Left lung (tissue), 10 donors: ENCODE measurements around the gene SLC25A48. TPM values are rescaled to one million over a fixed set of nuclear protein-coding genes. Genes with fewer than 3 reads are reported as not detected.

ENCODE experiments used
- ATAC-seq: fragments of 200-7000 bp; cut with Tn5 transposase; one replicate; pipeline ENCODE4 v1.9.1; 2020; ENCODE audit warnings: moderate library complexity
- DNase-seq, 4 donors: peaks; one replicate each; pipeline ENCODE4 v3.0.0-alpha.2; 2013 to 2020
- H3K27ac ChIP-seq, 2 donors: fragments of 200-600 bp; sonication (generic) in 1 of 2; one replicate each; pipeline versions ENCODE4 v1.5.0 to v1.8.0; 2020 to 2021
- H3K27me3 ChIP-seq, 2 donors: fragments of 200-600 bp; sonication (generic) in 1 of 2; one replicate each; pipeline versions ENCODE4 v1.5.0 to v1.8.0; 2020 to 2021
- H3K36me3 ChIP-seq, 2 donors: fragments of 200-600 bp; sonication (generic) in 1 of 2; one replicate each; pipeline versions ENCODE4 v1.5.0 to v1.8.0; 2020 to 2021
- H3K4me1 ChIP-seq, 2 donors: fragments of 200-600 bp; one replicate each; pipeline ENCODE4 v1.8.0; 2021
- H3K4me3 ChIP-seq, 2 donors: fragments of 200-600 bp; sonication (generic) in 1 of 2; one replicate each; pipeline versions ENCODE4 v1.5.0 to v1.8.0; 2020 to 2021; ENCODE audit warnings: mild to moderate bottlenecking in 1 of 2
- H3K9me3 ChIP-seq, 2 donors: fragments of 200-600 bp; sonication (generic) in 1 of 2; one replicate each; pipeline versions ENCODE4 v1.5.0 to v1.8.0; 2020 to 2021
- intact Hi-C, 2 donors: fragments of 100-400 bp; cut with DNase I; formaldehyde crosslinking; loops; one replicate each; pipeline versions ENCODE4 v1.11.2 to v1.14.2; 2022
- polyA plus RNA-seq, 6 donors: library from polyadenylated mRNA; unstranded; fragments of 120-200 nt; gene quantifications; one replicate each; pipeline ENCODE4 v1.2.1, GENCODE V29; 2013; ENCODE audit not compliant: insufficient read length in 6 of 6
- total RNA-seq, 2 donors: library from RNA; stranded (reverse); fragmentation: NEBNext Ultra II Directional; extraction: Animal tissue kit (Norgen Biotek cat#: 25700); gene quantifications; one replicate each; pipeline ENCODE4 v1.2.1, GENCODE V29; 2021
- TF ChIP-seq, protein P1 (sequence below), 2 donors: fragments of 200-600 bp; sonication (generic) in 1 of 2; IDR thresholded peaks; one replicate each; pipeline versions ENCODE4 v1.5.0 to v1.8.0; 2021; ENCODE audit warnings: antibody characterized with exemption in 2 of 2
- donor health status: DM: no; HTN: yes; CAD: no.
- donor health status: DM: no; HTN: no; CAD: no.

The SLC25A48 gene
- total and polyA plus RNA-seq, 8 donors = 0.64 to 1.7 (median 1.0) TPM; not detected in 1

DNA sequence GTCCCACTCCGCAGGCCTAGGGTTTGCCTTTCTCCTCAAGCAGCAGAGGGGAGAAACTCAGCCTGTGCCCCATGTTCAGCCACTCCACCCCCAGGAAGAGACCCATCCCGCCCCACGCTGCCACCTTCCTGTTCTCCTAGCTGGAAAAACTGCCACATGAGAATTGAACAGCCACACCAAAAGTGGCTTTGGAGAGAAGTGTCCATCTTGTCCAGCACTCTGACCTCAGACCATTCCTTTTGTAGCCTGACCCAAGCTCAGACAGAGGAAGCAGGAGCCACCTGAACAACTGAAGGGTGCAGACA is 8.3 kb upstream of the SLC25A48 start:
- intact Hi-C loops = loop anchor here in 1 of 2 donors (5.0 kb wide), 1 partner anchor 259 kb away; no protein-coding TSS in a partner anchor
- Histone ChIP-seq H3K27ac (no peak overlapping the region), H3K27me3 (peaks cover 0 to 15% of the 10 kb centered on the region in 2 donors), H3K36me3 (no peaks in the 10 kb centered on the region), H3K4me3 (no peak overlapping the region), H3K9me3 (no peaks in the 10 kb centered on the region), H3K4me1 (no peaks in the 10 kb centered on the region)
- ATAC-seq (no peak), DNase-seq (no peak)
- TF ChIP-seq, protein P1, sequence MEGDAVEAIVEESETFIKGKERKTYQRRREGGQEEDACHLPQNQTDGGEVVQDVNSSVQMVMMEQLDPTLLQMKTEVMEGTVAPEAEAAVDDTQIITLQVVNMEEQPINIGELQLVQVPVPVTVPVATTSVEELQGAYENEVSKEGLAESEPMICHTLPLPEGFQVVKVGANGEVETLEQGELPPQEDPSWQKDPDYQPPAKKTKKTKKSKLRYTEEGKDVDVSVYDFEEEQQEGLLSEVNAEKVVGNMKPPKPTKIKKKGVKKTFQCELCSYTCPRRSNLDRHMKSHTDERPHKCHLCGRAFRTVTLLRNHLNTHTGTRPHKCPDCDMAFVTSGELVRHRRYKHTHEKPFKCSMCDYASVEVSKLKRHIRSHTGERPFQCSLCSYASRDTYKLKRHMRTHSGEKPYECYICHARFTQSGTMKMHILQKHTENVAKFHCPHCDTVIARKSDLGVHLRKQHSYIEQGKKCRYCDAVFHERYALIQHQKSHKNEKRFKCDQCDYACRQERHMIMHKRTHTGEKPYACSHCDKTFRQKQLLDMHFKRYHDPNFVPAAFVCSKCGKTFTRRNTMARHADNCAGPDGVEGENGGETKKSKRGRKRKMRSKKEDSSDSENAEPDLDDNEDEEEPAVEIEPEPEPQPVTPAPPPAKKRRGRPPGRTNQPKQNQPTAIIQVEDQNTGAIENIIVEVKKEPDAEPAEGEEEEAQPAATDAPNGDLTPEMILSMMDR (IDR thresholded peaks at IDR 0.05) = no peak

DNA sequence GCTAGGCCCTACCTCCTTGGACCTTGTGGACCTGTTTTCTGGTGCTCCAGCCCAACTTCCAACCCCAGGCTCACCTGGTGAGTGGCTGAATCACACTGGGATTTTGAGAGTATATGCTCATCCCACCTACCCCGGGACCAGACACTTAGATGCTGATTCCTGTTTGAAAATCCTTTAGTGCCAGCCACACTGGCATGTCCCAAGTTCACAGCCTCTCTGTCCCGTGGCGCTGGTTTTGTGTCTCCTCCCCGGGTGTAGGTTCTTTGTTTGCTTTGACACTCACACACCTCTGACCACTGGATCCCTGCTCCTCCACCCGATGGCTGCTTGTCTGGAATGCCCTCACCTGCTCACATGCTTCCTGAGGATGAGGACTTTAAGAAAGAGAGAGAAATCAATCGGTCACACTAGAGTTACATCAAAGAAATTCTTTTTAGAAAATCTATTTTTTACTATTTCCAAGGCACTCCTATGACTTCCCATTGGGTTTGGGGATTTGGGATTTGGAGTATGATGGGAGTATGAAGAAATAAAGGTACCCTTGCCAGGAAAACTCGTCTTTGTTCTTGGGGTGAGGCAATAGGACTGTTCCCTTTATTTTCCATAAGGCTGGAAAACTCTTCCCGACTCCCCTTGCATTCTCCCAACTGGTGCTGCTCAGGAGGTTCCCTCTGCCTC is 7.3 kb upstream of the SLC25A48 start:
- Histone ChIP-seq H3K4me1 (no peaks in the 10 kb centered on the region), H3K27me3 (peaks cover 0 to 24% of the 10 kb centered on the region in 2 donors), H3K9me3 (no peaks in the 10 kb centered on the region), H3K4me3 (no peak overlapping the region), H3K27ac (no peak overlapping the region), H3K36me3 (no peaks in the 10 kb centered on the region)
- DNase-seq (no peak), ATAC-seq (no peak)
- TF ChIP-seq, protein P1 (IDR thresholded peaks at IDR 0.05) = no peak
- intact Hi-C loops = loop anchor here in 1 of 2 donors (5.0 kb wide), 1 partner anchor 260 kb away; no protein-coding TSS in a partner anchor

DNA sequence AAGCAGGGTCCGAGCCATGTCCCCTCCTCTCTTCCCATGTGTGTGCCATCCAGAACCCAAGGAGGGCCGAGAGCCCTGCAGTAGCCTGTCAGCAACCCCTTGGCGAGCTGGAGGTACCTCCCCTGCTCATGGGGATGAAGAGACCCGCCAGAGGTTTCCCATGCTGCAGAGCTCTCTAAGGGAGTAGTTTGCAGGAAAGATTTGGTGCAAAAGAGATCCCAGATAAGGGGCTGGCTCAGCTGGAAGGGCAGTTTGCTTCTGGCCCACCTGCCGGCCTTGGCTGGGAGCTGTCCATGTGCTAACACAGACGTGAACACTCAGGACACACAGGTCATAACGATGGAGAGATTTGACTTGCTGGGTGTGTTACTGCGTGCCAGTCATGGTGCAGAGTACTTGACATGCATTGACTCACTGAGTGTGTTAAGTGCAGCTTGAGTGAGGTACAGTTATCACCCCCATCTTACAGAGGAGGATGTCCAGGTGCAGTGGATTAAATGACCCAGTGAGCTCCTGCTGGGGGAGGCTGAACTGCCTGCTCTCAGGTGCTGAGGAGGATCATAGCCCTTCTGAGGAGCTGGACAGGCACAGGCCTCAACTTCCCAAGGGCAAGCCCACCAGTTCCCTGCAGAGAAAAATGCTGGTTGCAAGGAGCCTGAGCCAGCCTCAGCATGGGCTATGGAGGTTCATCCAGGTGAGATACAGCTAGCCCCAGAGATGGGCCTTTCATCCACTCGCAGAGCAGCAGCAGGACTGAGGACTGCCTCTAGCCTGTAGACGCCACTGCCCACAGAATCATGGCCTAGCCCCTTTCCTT is 6.3 kb upstream of the SLC25A48 start:
- Histone ChIP-seq H3K27me3 (peaks cover 0 to 35% of the 10 kb centered on the region in 2 donors), H3K4me3 (no peak overlapping the region), H3K9me3 (no peaks in the 10 kb centered on the region), H3K36me3 (no peaks in the 10 kb centered on the region), H3K4me1 (no peaks in the 10 kb centered on the region), H3K27ac (no peak overlapping the region)
- intact Hi-C loops = loop anchor here in 1 of 2 donors (5.0 kb wide), 1 partner anchor 261 kb away; no protein-coding TSS in a partner anchor
- DNase-seq (no peak), ATAC-seq (peak; percentile 14)
- TF ChIP-seq, protein P1 (IDR thresholded peaks at IDR 0.05) = no peak

DNA sequence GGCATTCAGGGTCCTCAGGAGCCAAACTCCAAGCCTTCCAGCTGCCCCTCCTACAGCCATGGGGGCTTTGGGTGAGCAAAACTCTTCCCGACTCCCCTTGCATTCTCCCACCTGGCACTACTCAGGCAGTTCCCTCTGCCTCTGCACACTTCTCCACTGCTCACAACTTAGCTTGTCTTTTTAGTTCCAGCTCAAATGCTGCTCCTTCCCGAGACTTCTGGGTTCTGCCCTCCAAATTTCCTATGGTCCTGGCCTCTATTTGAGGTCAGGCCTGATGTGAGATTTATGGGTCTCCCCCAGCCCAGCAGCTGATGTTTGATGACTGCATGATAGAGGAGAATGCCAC is 5.7 kb upstream of the SLC25A48 start:
- no peak for DNase-seq
- no peak overlapping the region for H3K27ac ChIP-seq
- intact Hi-C loops = loop anchor here in 1 of 2 donors (5.0 kb wide), 1 partner anchor 261 kb away; no protein-coding TSS in a partner anchor
- TF ChIP-seq, protein P1 (IDR thresholded peaks at IDR 0.05) = no peak
- H3K9me3 ChIP-seq = no peaks in the 10 kb centered on the region
- H3K4me3 ChIP-seq = no peak overlapping the region
- H3K4me1 ChIP-seq = no peaks in the 10 kb centered on the region
- no peaks in the 10 kb centered on the region for H3K36me3 ChIP-seq
- H3K27me3 ChIP-seq = peaks cover 0 to 41% of the 10 kb centered on the region in 2 donors
- no peak for ATAC-seq

DNA sequence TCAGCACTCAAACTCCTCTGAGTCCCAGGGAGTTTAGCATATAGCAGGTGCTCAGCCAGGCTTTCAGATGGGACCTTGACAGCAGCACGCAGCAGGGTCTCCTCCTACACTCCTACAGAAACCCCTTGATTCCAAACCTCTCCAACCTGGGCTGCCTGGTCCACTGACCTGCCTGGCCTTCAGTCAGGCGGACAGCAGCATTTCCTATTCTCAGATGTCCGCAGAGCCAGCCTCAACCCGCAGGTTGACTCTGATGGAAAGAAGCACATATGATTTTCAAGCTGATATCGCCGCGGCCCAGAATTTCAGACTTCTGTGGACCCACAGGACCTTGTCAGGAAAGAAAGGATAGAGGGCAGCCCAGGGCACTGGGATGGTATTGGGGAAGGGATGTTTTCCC is 5.3 kb upstream of the SLC25A48 start:
- intact Hi-C loops = loop anchor here in 1 of 2 donors (5.0 kb wide), 1 partner anchor 262 kb away; no protein-coding TSS in a partner anchor
- Histone ChIP-seq H3K27ac (no peak overlapping the region), H3K4me1 (no peaks in the 10 kb centered on the region), H3K9me3 (no peaks in the 10 kb centered on the region), H3K36me3 (no peaks in the 10 kb centered on the region), H3K27me3 (peaks cover 2 to 45% of the 10 kb centered on the region in 2 donors), H3K4me3 (no peak overlapping the region)
- ATAC-seq (no peak), DNase-seq (no peak)
- TF ChIP-seq, protein P1 (IDR thresholded peaks at IDR 0.05) = no peak
